HCT116 (cell line): ENCODE measurements around the gene SPSB4. TPM values are rescaled to one million over a fixed set of nuclear protein-coding genes. Genes with fewer than 3 reads are reported as not detected.

Experiments used
- ATAC-seq: fragments of 200-7000 bp; cut with Tn5 transposase; 2 replicates; pipeline ENCODE4 v1.9.1; 2020; ENCODE audit warnings: mild to moderate bottlenecking, moderate library complexity
- BruUV-seq: library from RNA; stranded (reverse); fragments of 400-500 nt; replicated peaks from 2 replicates; lab custom pipeline; 2021; lab: Mats Ljungman, UMichigan
- CTCF ChIA-PET: fragments of 300-600 bp; sonication (Branson Sonifier 250); formaldehyde crosslinking; loops from one replicate; lab custom pipeline; 2021; ENCODE audit warnings: antibody characterized with exemption; lab: Charles Lee
- POLR2A ChIA-PET: fragments of 300-600, 350-600 bp; sonication (Branson Sonifier 250); formaldehyde crosslinking; loops from one replicate; lab custom pipeline; 2021; ENCODE audit warnings: antibody characterized with exemption; lab: Charles Lee
- RAD21 ChIA-PET, 2 experiments: fragments of 300-600 bp; sonication (Branson Sonifier 250); formaldehyde crosslinking; loops; one replicate each; lab custom pipeline; 2023; ENCODE audit warnings: low total read pairs in 2 of 2; ENCODE audit not compliant: uncharacterized antibody in 2 of 2, unreplicated experiment in 2 of 2, low non-redundant PET in 1 of 2; lab: Charles Lee
- DNase-seq: peaks from one replicate; pipeline ENCODE4 v3.0.0-alpha.2; 2010; ENCODE audit warnings: low read depth, low spot score
- H2AFZ ChIP-seq: fragments of 200-600 bp; shearing (Covaris generic), sonication (generic); 2 replicates; pipeline ENCODE4 v1.6.1; 2017; ENCODE audit warnings: low read depth, mixed run types, mixed read lengths, antibody characterized with exemption, low read length; ENCODE audit not compliant: poor library complexity, severe bottlenecking
- H3K27ac ChIP-seq: 2 replicates; pipeline ENCODE4 v1.5.1; 2012; ENCODE audit warnings: low read depth, low read length
- H3K27me3 ChIP-seq: fragments of 200-600 bp; sonication (generic); 2 replicates; pipeline ENCODE4 v1.6.1; 2016; ENCODE audit warnings: mixed run types, low read length, mixed read lengths; ENCODE audit not compliant: insufficient read depth
- H3K36me3 ChIP-seq, 2 experiments: fragments of 200-500 bp in 1 of 2; fragments of 200-600 bp in 1 of 2; sonication (Bioruptor generic) in 1 of 2; sonication (generic) in 1 of 2; 2 replicates each; pipeline versions ENCODE4 v1.5.1 to v1.6.1; 2014 to 2016; ENCODE audit warnings: low read length in 2 of 2, inconsistent platforms in 1 of 2, mixed read lengths in 1 of 2, mixed run types in 1 of 2; ENCODE audit not compliant: insufficient read depth in 2 of 2, control insufficient read depth in 1 of 2
- H3K4me1 ChIP-seq, 2 experiments: fragments of 200-600 bp in 1 of 2; sonication (generic) in 1 of 2; 2 replicates each; pipeline versions ENCODE4 v1.5.1 to v1.6.1; 2012 to 2017; ENCODE audit warnings: low read length in 2 of 2, inconsistent platforms in 1 of 2, mild to moderate bottlenecking in 1 of 2, mixed read lengths in 1 of 2, mixed run types in 1 of 2, moderate library complexity in 1 of 2; ENCODE audit not compliant: insufficient read depth in 2 of 2, control insufficient read depth in 1 of 2
- H3K4me2 ChIP-seq: fragments of 200-600 bp; sonication (generic); 2 replicates; pipeline ENCODE4 v1.6.1; 2017; ENCODE audit warnings: mixed run types, low read length, mixed read lengths
- H3K4me3 ChIP-seq, 2 experiments: fragments of 200-600 bp in 1 of 2; sonication (generic) in 1 of 2; replicated peaks in 1 of 2; 2 replicates each; pipeline ENCODE4 v1.5.1; 2011 to 2016; ENCODE audit warnings: low read length in 2 of 2, control low read depth in 1 of 2, low read depth in 1 of 2, mild to moderate bottlenecking in 1 of 2, mixed read lengths in 1 of 2, mixed run types in 1 of 2
- H3K79me2 ChIP-seq: fragments of 200-600 bp; sonication (generic); 2 replicates; pipeline ENCODE4 v1.6.1; 2017; ENCODE audit warnings: mild to moderate bottlenecking, mixed run types, low read length, moderate library complexity, mixed read lengths; ENCODE audit not compliant: insufficient read depth
- H3K9ac ChIP-seq: fragments of 200-600 bp; sonication (generic); 2 replicates; pipeline ENCODE4 v1.6.1; 2016; ENCODE audit warnings: low read length, mixed read lengths
- H3K9me2 ChIP-seq: fragments of 200-600 bp; sonication (generic), shearing (Covaris generic); 2 replicates; pipeline ENCODE4 v1.6.1; 2017; ENCODE audit warnings: mixed run types, mild to moderate bottlenecking, moderate library complexity; ENCODE audit not compliant: insufficient read depth
- H3K9me3 ChIP-seq, 2 experiments: fragments of 200-500 bp in 1 of 2; fragments of 200-600 bp in 1 of 2; sonication (Bioruptor generic) in 1 of 2; sonication (generic) in 1 of 2; 2 replicates each; pipeline ENCODE4 v1.6.1; 2014 to 2017; ENCODE audit warnings: low read length in 2 of 2, mixed read lengths in 2 of 2, inconsistent platforms in 1 of 2, low read depth in 1 of 2, mild to moderate bottlenecking in 1 of 2, mixed run types in 1 of 2, moderate library complexity in 1 of 2; ENCODE audit not compliant: control insufficient read depth in 1 of 2, insufficient read depth in 1 of 2
- H4K20me1 ChIP-seq: fragments of 200-600 bp; sonication (generic), shearing (Covaris generic); 2 replicates; pipeline ENCODE4 v1.6.1; 2017; ENCODE audit warnings: mixed run types, mild to moderate bottlenecking, moderate library complexity; ENCODE audit not compliant: insufficient read depth
- EZH2phosphoT487 ChIP-seq: fragments of 200-600 bp; IDR thresholded peaks from 2 replicates; pipeline ENCODE4 v1.6.1; 2018; ENCODE audit warnings: antibody characterized with exemption, borderline replicate concordance
- POLR2A ChIP-seq: IDR thresholded peaks from 2 replicates; pipeline ENCODE4 v1.7.0; 2011; ENCODE audit warnings: borderline replicate concordance; ENCODE audit not compliant: insufficient read depth, insufficient read length; ENCODE audit errors: extremely low read depth
- SRF ChIP-seq: IDR thresholded peaks from 2 replicates; pipeline ENCODE4 v1.6.1; 2012; ENCODE audit warnings: low read depth
- YY1 ChIP-seq: IDR thresholded peaks from 2 replicates; pipeline ENCODE4 v1.6.1; 2011; ENCODE audit warnings: low read length, low read depth, moderate library complexity, mild to moderate bottlenecking; ENCODE audit not compliant: insufficient replicate concordance; ENCODE audit errors: extremely low read depth
- intact Hi-C: fragments of 100-400 bp; cut with micrococcal nuclease; formaldehyde crosslinking; loops from 2 replicates; pipeline ENCODE4 v1.10.0; 2022
- total RNA-seq: library from RNA; stranded (reverse); gene quantifications from one replicate; pipeline ENCODE4 v1.2.1, GENCODE V29; 2021; ENCODE audit not compliant: unreplicated experiment

Gene SPSB4
- total RNA-seq, 1 experiment from 2014 or later: 0.57 TPM

- BruUV-seq: no TSS peak
- Histone ChIP-seq H4K20me1 (no peaks in the 10 kb centered on the region), H3K36me3 (no peaks in the 10 kb centered on the region), H3K9me3 (no peaks in the 10 kb centered on the region), H3K27me3 (no peaks in the 10 kb centered on the region), H3K79me2 (no peaks in the 10 kb centered on the region)
- ChIA-PET POLR2A (no interaction called here), RAD21 (no interaction called here)
- no peak for DNase-seq
- no peak for TF ChIP-seq YY1
- TF ChIP-seq POLR2A: no peak
- TF ChIP-seq, all 23 proteins: peak for 0
- no peaks in the 10 kb centered on the region for H3K4me1 ChIP-seq
- CTCF ChIA-PET: no interaction called here
- no peaks in the 10 kb centered on the region for H3K9me2 ChIP-seq
- no peak overlapping the region for H3K4me3 ChIP-seq
- no peak for ATAC-seq
- H3K4me2 ChIP-seq: no peak overlapping the region
- H3K9ac ChIP-seq: no peak overlapping the region
- no peak overlapping the region for H2AFZ ChIP-seq
- no peak overlapping the region for H3K27ac ChIP-seq
- intact Hi-C loops: no loop called here
Observed at GRCh38 chr3:141070727-141071357, 19.7 kb downstream of the SPSB4 start.

- RAD21 ChIA-PET: no interaction called here
- Histone ChIP-seq H3K9me2 (no peaks in the 10 kb centered on the region), H3K79me2 (no peaks in the 10 kb centered on the region)
- BruUV-seq: no TSS peak
- TF ChIP-seq EZH2phosphoT487 (no peak), SRF (no peak)
- TF ChIP-seq, all 23 proteins: peak for 0
- no peaks in the 10 kb centered on the region for H3K9me3 ChIP-seq
- no peak for DNase-seq
- no peak overlapping the region for H2AFZ ChIP-seq
- no peak overlapping the region for H3K4me3 ChIP-seq
- no peaks in the 10 kb centered on the region for H3K27me3 ChIP-seq
- H3K9ac ChIP-seq: no peak overlapping the region
- H3K36me3 ChIP-seq: no peaks in the 10 kb centered on the region
- no peaks in the 10 kb centered on the region for H3K4me1 ChIP-seq
- POLR2A ChIA-PET: no interaction called here
- no peak overlapping the region for H3K4me2 ChIP-seq
- no peak for ATAC-seq
- H4K20me1 ChIP-seq: no peaks in the 10 kb centered on the region
- no peak overlapping the region for H3K27ac ChIP-seq
- CTCF ChIA-PET: no interaction called here
- intact Hi-C loops: no loop called here
Observed at GRCh38 chr3:141071681-141072260, 20.6 kb downstream of the SPSB4 start.
